Measurements from ENCODE around the gene SCN1B. TPM values are rescaled to one million over a fixed set of nuclear protein-coding genes. Genes with fewer than 3 reads are reported as not detected.
A peak's percentile ranks its signal among the peaks of the same experiment; 100 is the strongest.

Gene SCN1B
- total and polyA plus RNA-seq, 2 of the 13 experiments (the other 11 are each of a cell fraction or from before 2014, with no cell fraction given) = 2.7 to 20.1 TPM

DNA sequence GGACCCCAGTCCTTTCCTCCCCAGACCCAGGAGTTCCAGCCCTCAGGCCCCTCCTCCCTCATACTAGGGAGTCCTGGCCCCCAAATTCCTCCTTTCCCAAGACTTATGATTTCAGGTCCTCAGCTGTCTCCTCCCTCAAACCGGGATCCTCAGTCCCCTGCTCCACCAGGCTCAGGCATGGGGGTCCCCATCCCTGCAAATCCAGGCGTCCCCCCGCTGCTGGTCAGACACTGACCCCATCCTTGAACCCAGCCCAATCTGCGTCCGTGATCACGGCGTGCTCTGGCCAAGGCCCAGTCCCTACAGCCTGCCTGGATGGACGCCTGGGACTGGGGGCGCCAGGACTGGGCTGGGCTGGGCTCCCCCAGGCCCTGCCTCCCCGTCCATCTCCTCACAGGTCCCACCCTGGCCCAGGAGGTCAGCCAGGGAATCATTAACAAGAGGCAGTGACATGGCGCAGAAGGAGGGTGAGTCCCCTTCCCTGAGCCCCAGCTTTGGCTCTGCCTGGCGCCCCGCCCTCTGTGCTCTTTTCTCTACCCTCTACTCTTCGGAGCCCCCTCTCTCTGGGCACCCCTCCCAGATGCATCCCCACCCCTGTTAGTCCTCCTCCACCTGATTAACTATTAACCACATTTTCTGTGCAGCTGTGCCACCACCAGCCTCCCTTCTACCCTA lies 11.9 kb downstream of the SCN1B start (continued):
- TF ChIP-seq ATF7 (IDR thresholded peaks at IDR 0.05) = no peak
- TF ChIP-seq ATF7 (CRISPR knock-in tag; IDR thresholded peaks at IDR 0.05) = no peak
- no peak for TF ChIP-seq ZNF253 (CRISPR knock-in tag; IDR thresholded peaks at IDR 0.05; ENCODE audit: borderline replicate concordance)
- TF ChIP-seq, protein P1, sequence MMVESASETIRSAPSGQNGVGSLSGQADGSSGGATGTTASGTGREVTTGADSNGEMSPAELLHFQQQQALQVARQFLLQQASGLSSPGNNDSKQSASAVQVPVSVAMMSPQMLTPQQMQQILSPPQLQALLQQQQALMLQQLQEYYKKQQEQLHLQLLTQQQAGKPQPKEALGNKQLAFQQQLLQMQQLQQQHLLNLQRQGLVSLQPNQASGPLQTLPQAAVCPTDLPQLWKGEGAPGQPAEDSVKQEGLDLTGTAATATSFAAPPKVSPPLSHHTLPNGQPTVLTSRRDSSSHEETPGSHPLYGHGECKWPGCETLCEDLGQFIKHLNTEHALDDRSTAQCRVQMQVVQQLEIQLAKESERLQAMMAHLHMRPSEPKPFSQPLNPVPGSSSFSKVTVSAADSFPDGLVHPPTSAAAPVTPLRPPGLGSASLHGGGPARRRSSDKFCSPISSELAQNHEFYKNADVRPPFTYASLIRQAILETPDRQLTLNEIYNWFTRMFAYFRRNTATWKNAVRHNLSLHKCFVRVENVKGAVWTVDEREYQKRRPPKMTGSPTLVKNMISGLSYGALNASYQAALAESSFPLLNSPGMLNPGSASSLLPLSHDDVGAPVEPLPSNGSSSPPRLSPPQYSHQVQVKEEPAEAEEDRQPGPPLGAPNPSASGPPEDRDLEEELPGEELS (CRISPR knock-in tag; IDR thresholded peaks at IDR 0.05) = peak; percentile 58; the same call in 1 of the 2 replicates
- TF ChIP-seq SYNCRIP (IDR thresholded peaks at IDR 0.05; ENCODE audit: insufficient read depth, low read depth, low read length) = no peak
- TF ChIP-seq, protein P2, sequence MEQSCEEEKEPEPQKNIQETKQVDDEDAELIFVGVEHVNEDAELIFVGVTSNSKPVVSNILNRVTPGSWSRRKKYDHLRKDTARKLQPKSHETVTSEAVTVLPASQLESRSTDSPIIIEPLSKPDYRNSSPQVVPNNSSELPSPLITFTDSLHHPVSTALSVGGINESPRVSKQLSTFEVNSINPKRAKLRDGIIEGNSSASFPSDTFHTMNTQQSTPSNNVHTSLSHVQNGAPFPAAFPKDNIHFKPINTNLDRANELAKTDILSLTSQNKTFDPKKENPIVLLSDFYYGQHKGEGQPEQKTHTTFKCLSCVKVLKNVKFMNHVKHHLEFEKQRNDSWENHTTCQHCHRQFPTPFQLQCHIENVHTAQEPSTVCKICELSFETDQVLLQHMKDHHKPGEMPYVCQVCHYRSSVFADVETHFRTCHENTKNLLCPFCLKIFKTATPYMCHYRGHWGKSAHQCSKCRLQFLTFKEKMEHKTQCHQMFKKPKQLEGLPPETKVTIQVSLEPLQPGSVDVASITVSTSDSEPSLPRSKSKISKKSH (CRISPR knock-in tag; IDR thresholded peaks at IDR 0.05; ENCODE audit: borderline replicate concordance) = no peak
- 0 out of 2 replicates have a peak, but pooled peaks have one; percentile 8 for TF ChIP-seq ZNF605 (CRISPR knock-in tag; IDR thresholded peaks at IDR 0.05)
- TF ChIP-seq, protein P3, sequence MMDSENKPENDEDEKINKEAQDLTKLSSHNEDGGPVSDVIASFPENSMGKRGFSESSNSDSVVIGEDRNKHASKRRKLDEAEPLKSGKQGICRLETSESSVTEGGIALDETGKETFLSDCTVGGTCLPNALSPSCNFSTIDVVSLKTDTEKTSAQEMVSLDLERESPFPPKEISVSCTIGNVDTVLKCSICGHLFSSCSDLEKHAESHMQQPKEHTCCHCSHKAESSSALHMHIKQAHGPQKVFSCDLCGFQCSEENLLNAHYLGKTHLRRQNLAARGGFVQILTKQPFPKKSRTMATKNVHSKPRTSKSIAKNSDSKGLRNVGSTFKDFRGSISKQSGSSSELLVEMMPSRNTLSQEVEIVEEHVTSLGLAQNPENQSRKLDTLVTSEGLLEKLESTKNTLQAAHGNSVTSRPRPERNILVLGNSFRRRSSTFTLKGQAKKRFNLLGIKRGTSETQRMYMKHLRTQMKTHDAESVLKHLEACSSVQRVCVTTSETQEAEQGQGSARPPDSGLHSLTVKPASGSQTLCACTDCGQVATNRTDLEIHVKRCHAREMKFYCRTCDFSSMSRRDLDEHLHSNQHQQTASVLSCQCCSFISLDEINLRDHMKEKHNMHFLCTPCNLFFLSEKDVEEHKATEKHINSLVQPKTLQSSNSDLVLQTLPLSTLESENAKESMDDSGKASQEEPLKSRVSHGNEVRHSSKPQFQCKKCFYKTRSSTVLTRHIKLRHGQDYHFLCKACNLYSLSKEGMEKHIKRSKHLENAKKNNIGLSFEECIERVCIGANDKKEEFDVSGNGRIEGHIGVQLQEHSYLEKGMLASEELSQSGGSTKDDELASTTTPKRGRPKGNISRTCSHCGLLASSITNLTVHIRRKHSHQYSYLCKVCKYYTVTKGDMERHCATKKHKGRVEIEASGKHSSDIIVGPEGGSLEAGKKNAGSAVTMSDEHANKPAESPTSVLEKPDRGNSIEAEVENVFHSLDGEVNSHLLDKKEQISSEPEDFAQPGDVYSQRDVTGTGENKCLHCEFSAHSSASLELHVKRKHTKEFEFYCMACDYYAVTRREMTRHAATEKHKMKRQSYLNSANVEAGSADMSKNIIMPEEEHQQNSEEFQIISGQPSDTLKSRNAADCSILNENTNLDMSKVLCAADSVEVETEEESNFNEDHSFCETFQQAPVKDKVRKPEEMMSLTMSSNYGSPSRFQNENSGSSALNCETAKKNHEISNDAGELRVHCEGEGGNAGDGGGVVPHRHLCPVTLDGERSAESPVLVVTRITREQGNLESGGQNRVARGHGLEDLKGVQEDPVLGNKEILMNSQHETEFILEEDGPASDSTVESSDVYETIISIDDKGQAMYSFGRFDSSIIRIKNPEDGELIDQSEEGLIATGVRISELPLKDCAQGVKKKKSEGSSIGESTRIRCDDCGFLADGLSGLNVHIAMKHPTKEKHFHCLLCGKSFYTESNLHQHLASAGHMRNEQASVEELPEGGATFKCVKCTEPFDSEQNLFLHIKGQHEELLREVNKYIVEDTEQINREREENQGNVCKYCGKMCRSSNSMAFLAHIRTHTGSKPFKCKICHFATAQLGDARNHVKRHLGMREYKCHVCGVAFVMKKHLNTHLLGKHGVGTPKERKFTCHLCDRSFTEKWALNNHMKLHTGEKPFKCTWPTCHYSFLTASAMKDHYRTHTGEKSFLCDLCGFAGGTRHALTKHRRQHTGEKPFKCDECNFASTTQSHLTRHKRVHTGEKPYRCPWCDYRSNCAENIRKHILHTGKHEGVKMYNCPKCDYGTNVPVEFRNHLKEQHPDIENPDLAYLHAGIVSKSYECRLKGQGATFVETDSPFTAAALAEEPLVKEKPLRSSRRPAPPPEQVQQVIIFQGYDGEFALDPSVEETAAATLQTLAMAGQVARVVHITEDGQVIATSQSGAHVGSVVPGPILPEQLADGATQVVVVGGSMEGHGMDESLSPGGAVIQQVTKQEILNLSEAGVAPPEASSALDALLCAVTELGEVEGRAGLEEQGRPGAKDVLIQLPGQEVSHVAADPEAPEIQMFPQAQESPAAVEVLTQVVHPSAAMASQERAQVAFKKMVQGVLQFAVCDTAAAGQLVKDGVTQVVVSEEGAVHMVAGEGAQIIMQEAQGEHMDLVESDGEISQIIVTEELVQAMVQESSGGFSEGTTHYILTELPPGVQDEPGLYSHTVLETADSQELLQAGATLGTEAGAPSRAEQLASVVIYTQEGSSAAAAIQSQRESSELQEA (CRISPR knock-in tag; IDR thresholded peaks at IDR 0.05; ENCODE audit: not compliant biosample characterization) = no peak
- TF ChIP-seq, protein P4, sequence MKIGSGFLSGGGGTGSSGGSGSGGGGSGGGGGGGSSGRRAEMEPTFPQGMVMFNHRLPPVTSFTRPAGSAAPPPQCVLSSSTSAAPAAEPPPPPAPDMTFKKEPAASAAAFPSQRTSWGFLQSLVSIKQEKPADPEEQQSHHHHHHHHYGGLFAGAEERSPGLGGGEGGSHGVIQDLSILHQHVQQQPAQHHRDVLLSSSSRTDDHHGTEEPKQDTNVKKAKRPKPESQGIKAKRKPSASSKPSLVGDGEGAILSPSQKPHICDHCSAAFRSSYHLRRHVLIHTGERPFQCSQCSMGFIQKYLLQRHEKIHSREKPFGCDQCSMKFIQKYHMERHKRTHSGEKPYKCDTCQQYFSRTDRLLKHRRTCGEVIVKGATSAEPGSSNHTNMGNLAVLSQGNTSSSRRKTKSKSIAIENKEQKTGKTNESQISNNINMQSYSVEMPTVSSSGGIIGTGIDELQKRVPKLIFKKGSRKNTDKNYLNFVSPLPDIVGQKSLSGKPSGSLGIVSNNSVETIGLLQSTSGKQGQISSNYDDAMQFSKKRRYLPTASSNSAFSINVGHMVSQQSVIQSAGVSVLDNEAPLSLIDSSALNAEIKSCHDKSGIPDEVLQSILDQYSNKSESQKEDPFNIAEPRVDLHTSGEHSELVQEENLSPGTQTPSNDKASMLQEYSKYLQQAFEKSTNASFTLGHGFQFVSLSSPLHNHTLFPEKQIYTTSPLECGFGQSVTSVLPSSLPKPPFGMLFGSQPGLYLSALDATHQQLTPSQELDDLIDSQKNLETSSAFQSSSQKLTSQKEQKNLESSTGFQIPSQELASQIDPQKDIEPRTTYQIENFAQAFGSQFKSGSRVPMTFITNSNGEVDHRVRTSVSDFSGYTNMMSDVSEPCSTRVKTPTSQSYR (CRISPR knock-in tag; IDR thresholded peaks at IDR 0.05; ENCODE audit: borderline replicate concordance) = peak; percentile 48; the same call in 1 of the 2 replicates
- no peak for TF ChIP-seq SMARCE1 (IDR thresholded peaks at IDR 0.05; ENCODE audit: borderline replicate concordance)
- TF ChIP-seq ZNF232 (CRISPR knock-in tag; IDR thresholded peaks at IDR 0.05; ENCODE audit: borderline replicate concordance) = peak; percentile 57; the same call in 1 of the 2 replicates
- peak in 1 of 2 experiments; percentile 27; a peak in 1 of 4 replicates for TF ChIP-seq NR2F1 (CRISPR knock-in tag; IDR thresholded peaks at IDR 0.05)
- no peak for TF ChIP-seq ZNF530 (CRISPR knock-in tag; IDR thresholded peaks at IDR 0.05; ENCODE audit: low read depth)
